Smooth muscle cell of the brain vasculature (primary cell): ENCODE results near the gene TMPRSS3.

Experiments
- DNase-seq: peaks from one replicate; pipeline ENCODE4 v3.0.0-alpha.2; 2012; ENCODE audit warnings: low read depth, low spot score

Gene TMPRSS3

GRCh38 chr21:42337276-42337675, 58.6 kb downstream of the TMPRSS3 start:
- no peak for DNase-seq

- DNase-seq: no peak
These were observed 59.8 kb downstream of the TMPRSS3 start for GRCh38 chr21:42336054-42336453.

- no peak for DNase-seq
These were observed 63.1 kb downstream of the TMPRSS3 start for GRCh38 chr21:42332557-42333317.

GRCh38 chr21:42331660-42332059, 64.2 kb downstream of the TMPRSS3 start:
- DNase-seq: no peak

- no peak for DNase-seq
These were observed 65.2 kb downstream of the TMPRSS3 start for GRCh38 chr21:42330380-42331371.

GRCh38 chr21:42324896-42325295, 71.0 kb downstream of the TMPRSS3 start:
- DNase-seq: no peak
